Neural cell (in vitro differentiated cells): Measurements from ENCODE around the gene HOXC12. TPM values are rescaled to one million over a fixed set of nuclear protein-coding genes. Genes with fewer than 3 reads are reported as not detected.
A peak's percentile ranks its signal among the peaks of the same experiment; 100 is the strongest.

Experiments
- H2AFZ ChIP-seq: fragments of 200-600, 300-800 bp; sonication (generic), shearing (Covaris generic); 2 replicates; pipeline ENCODE4 v1.6.0; 2014; ENCODE audit warnings: low read depth, mild to moderate bottlenecking, antibody characterized with exemption, low read length, moderate library complexity
- H3F3A ChIP-seq: fragments of 200-600 bp; shearing (Covaris generic); 2 replicates; pipeline ENCODE4 v1.6.1; 2016; ENCODE audit warnings: mild to moderate bottlenecking, moderate library complexity, mixed read lengths, antibody characterized with exemption, low read length; ENCODE audit not compliant: insufficient read depth, poor library complexity, severe bottlenecking
- H3K27ac ChIP-seq: fragments of 200-600, 300-800 bp; sonication (generic), shearing (Covaris generic); 2 replicates; pipeline ENCODE4 v1.5.1; 2014; ENCODE audit warnings: mild to moderate bottlenecking, low read length, moderate library complexity
- H3K27me3 ChIP-seq: fragments of 300-800, 200-600 bp; sonication (generic), shearing (Covaris generic); 2 replicates; pipeline ENCODE4 v1.6.0; 2014; ENCODE audit warnings: mild to moderate bottlenecking, low read depth, low read length, moderate library complexity; ENCODE audit not compliant: insufficient read depth
- H3K36me3 ChIP-seq: fragments of 300-800, 200-600 bp; sonication (generic), shearing (Covaris generic); 2 replicates; pipeline ENCODE4 v1.5.1; 2014; ENCODE audit warnings: mild to moderate bottlenecking, antibody characterized with exemption, low read length, moderate library complexity; ENCODE audit not compliant: insufficient read depth
- H3K4me2 ChIP-seq: fragments of 300-800, 200-600 bp; sonication (generic), shearing (Covaris generic); 2 replicates; pipeline ENCODE4 v1.6.0; 2014; ENCODE audit warnings: mild to moderate bottlenecking, low read length
- H3K4me3 ChIP-seq: fragments of 300-800, 200-600 bp; sonication (generic), shearing (Covaris generic); 2 replicates; pipeline ENCODE4 v1.5.1; 2014; ENCODE audit warnings: mild to moderate bottlenecking, low read length, moderate library complexity
- H3K79me2 ChIP-seq: fragments of 200-600 bp; shearing (Covaris generic); replicated peaks from 2 replicates; pipeline ENCODE4 v1.6.0; 2014; ENCODE audit warnings: mild to moderate bottlenecking, low read length, moderate library complexity; ENCODE audit not compliant: insufficient read depth
- H3K9ac ChIP-seq: fragments of 300-800, 200-600 bp; sonication (generic), shearing (Covaris generic); 2 replicates; pipeline ENCODE4 v1.6.1; 2016; ENCODE audit warnings: mild to moderate bottlenecking, low read length, mixed read lengths
- H3K9me2 ChIP-seq: fragments of 200-600 bp; shearing (Covaris generic); 2 replicates; pipeline ENCODE4 v1.6.1; 2016; ENCODE audit warnings: mild to moderate bottlenecking, low read length, mixed read lengths; ENCODE audit not compliant: insufficient read depth
- H3K9me3 ChIP-seq: fragments of 200-600, 300-800 bp; sonication (generic), shearing (Covaris generic); 2 replicates; pipeline ENCODE4 v1.6.1; 2016; ENCODE audit warnings: mild to moderate bottlenecking, mixed run types, low read length, moderate library complexity, mixed read lengths
- H4K20me1 ChIP-seq: fragments of 200-600 bp; shearing (Covaris generic); 2 replicates; pipeline ENCODE4 v1.6.1; 2016; ENCODE audit warnings: mild to moderate bottlenecking, mixed run types; ENCODE audit not compliant: insufficient read depth
- CTCF ChIP-seq: fragments of 450-650 bp; IDR thresholded peaks from 2 replicates; pipeline ENCODE4 v1.5.1; 2014; ENCODE audit warnings: antibody characterized with exemption, mild to moderate bottlenecking, moderate library complexity; ENCODE audit not compliant: poor library complexity, severe bottlenecking
- EP300 ChIP-seq: fragments of 450-650 bp; conservative IDR thresholded peaks from 2 replicates; pipeline ENCODE4 v1.6.1; 2014; ENCODE audit warnings: antibody characterized with exemption, mild to moderate bottlenecking, moderate library complexity; ENCODE audit not compliant: poor library complexity, severe bottlenecking
- EZH2 ChIP-seq: fragments of 200-600, 300-800 bp; shearing (Covaris generic), sonication (generic); IDR thresholded peaks from 2 replicates; pipeline ENCODE4 v1.6.1; 2014; ENCODE audit warnings: antibody characterized with exemption, low read length, borderline replicate concordance, mild to moderate bottlenecking; ENCODE audit not compliant: insufficient read depth, poor library complexity, severe bottlenecking
- MXI1 ChIP-seq: fragments of 450-650 bp; conservative IDR thresholded peaks from 2 replicates; pipeline ENCODE4 v1.6.1; 2014; ENCODE audit warnings: antibody characterized with exemption, mild to moderate bottlenecking; ENCODE audit not compliant: poor library complexity, severe bottlenecking
- POLR2AphosphoS5 ChIP-seq: IDR thresholded peaks from 2 replicates; pipeline ENCODE4 v1.6.1; 2012
- RAD21 ChIP-seq: fragments of 450-650 bp; conservative IDR thresholded peaks from 2 replicates; pipeline ENCODE4 v1.6.1; 2014; ENCODE audit warnings: antibody characterized with exemption, mild to moderate bottlenecking, moderate library complexity
- REST ChIP-seq: IDR thresholded peaks from 2 replicates; pipeline ENCODE4 v1.6.1; 2012; ENCODE audit warnings: borderline replicate concordance
- SMC3 ChIP-seq: fragments of 450-650 bp; conservative IDR thresholded peaks from 2 replicates; pipeline ENCODE4 v1.6.1; 2014; ENCODE audit warnings: antibody characterized with exemption, mild to moderate bottlenecking, moderate library complexity; ENCODE audit not compliant: poor library complexity
- TAF1 ChIP-seq: IDR thresholded peaks from 2 replicates; pipeline ENCODE4 v1.6.1; 2012; ENCODE audit warnings: low read depth
- polyA plus RNA-seq: library from polyadenylated mRNA; depleted of rRNA; stranded (reverse); fragments of >200 nt; gene quantifications from 2 replicates; pipeline ENCODE4 v1.2.3, GENCODE V29; 2014

Gene HOXC12
- polyA plus RNA-seq, 1 donor from 2014 or later = not detected

GRCh38 chr12:54005853-54006558, 51.3 kb downstream of the HOXC12 start:
- Histone ChIP-seq H3K36me3 (no peaks in the 10 kb centered on the region), H3K4me2 (peak overlapping the region; percentile 20), H3K4me3 (peak overlapping the region; percentile 55), H3K9ac (no peak overlapping the region), H3K79me2 (no peaks in the 10 kb centered on the region), H3K9me3 (no peaks in the 10 kb centered on the region), H2AFZ (no peak overlapping the region), H3K27me3 (peaks cover 99% of the 10 kb centered on the region), H3K27ac (no peak overlapping the region), H3K9me2 (no peaks in the 10 kb centered on the region), H4K20me1 (no peaks in the 10 kb centered on the region), H3F3A (no peaks in the 10 kb centered on the region)
- TF ChIP-seq CTCF = peak; percentile 96
- TF ChIP-seq SMC3 = peak; percentile 95
- TF ChIP-seq TAF1 = no peak
- no peak for TF ChIP-seq POLR2AphosphoS5
- TF ChIP-seq RAD21 = peak; percentile 94
- TF ChIP-seq EP300 = no peak
- TF ChIP-seq MXI1 = no peak
- TF ChIP-seq EZH2 = no peak
- TF ChIP-seq REST = no peak

GRCh38 chr12:54006559-54007220, 52.0 kb downstream of the HOXC12 start:
- Histone ChIP-seq H3K79me2 (no peaks in the 10 kb centered on the region), H3K4me2 (no peak overlapping the region), H3K27me3 (peaks cover 99% of the 10 kb centered on the region)

More at GRCh38 chr12:54006559-54007220, 52.0 kb downstream of the HOXC12 start:
- H3K4me3 ChIP-seq = no peak overlapping the region
- H2AFZ ChIP-seq = no peak overlapping the region
- H3K36me3 ChIP-seq = no peaks in the 10 kb centered on the region
- no peaks in the 10 kb centered on the region for H3K9me3 ChIP-seq
- H3K27ac ChIP-seq = no peak overlapping the region
- no peaks in the 10 kb centered on the region for H3K9me2 ChIP-seq
- no peak overlapping the region for H3K9ac ChIP-seq
- H4K20me1 ChIP-seq = no peaks in the 10 kb centered on the region
- no peaks in the 10 kb centered on the region for H3F3A ChIP-seq
- TF ChIP-seq POLR2AphosphoS5 = no peak
- no peak for TF ChIP-seq SMC3
- no peak for TF ChIP-seq EP300
- no peak for TF ChIP-seq RAD21
- no peak for TF ChIP-seq EZH2
- TF ChIP-seq TAF1 = no peak
- TF ChIP-seq CTCF = no peak
- no peak for TF ChIP-seq REST
- no peak for TF ChIP-seq MXI1
